ENCODE data around the gene FGF12.

Gene FGF12

DNA sequence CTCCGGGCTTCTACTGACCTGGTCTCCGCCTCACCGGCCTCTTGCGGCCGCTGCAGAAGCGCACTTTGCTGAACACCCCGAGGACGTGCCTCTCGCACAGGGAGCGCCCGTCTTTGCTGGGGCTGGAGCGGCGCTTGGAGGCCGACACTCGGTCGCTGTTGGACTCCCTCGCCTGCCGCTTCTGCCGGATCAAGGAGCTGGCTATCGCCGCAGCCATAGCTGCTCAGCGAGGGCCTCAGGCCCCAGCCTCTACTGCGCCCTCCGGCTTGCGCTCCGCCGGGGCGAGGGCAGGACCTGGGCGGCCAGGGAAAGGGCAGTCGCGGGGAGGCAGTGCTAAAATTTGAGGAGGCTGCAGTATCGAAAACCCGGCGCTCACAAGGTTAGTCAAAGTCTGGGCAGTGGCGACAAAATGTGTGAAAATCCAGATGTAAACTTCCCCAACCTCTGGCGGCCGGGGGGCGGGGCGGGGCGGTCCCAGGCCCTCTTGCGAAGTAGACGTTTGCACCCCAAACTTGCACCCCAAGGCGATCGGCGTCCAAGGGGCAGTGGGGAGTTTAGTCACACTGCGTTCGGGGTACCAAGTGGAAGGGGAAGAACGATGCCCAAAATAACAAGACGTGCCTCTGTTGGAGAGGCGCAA, 319.2 kb downstream of the FGF12 start:
- no peak for DNase-seq (ENCODE audit: extremely low read depth, low read depth)
- no peak overlapping the region for H3K4me3 ChIP-seq (replicated peaks; ENCODE audit: low read depth, low read length)

DNA sequence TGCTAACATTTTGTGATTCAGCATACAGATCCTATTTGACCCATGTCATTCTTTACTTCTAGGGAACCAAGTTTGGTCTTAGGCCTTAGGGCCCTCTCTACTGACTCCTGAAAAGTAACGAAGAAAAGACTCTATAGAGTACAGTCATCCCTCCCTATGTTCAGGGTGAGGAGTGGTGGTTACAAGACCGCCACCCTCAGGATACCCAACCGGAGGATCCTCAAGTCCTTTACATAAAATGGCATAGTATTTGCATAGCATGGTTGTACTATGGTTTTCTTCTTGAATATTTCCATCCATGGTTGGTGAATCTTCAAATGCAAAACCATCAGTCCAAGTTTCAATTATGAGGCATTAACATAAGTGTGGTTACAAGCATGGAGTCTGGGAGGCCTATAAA, 327.6 kb downstream of the FGF12 start:
- no peak overlapping the region for H3K4me3 ChIP-seq (replicated peaks; ENCODE audit: low read depth, low read length)
- no peak for DNase-seq (ENCODE audit: extremely low read depth, low read depth)
- TF ChIP-seq, protein P1, sequence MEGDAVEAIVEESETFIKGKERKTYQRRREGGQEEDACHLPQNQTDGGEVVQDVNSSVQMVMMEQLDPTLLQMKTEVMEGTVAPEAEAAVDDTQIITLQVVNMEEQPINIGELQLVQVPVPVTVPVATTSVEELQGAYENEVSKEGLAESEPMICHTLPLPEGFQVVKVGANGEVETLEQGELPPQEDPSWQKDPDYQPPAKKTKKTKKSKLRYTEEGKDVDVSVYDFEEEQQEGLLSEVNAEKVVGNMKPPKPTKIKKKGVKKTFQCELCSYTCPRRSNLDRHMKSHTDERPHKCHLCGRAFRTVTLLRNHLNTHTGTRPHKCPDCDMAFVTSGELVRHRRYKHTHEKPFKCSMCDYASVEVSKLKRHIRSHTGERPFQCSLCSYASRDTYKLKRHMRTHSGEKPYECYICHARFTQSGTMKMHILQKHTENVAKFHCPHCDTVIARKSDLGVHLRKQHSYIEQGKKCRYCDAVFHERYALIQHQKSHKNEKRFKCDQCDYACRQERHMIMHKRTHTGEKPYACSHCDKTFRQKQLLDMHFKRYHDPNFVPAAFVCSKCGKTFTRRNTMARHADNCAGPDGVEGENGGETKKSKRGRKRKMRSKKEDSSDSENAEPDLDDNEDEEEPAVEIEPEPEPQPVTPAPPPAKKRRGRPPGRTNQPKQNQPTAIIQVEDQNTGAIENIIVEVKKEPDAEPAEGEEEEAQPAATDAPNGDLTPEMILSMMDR (IDR thresholded peaks at IDR 0.05; ENCODE audit: low read depth, low read length, missing control alignments): no peak

More for the DNA sequence above, 319.2 kb downstream of the FGF12 start:
- TF ChIP-seq, protein P1 (IDR thresholded peaks at IDR 0.05; ENCODE audit: low read depth, low read length, missing control alignments): no peak

DNA sequence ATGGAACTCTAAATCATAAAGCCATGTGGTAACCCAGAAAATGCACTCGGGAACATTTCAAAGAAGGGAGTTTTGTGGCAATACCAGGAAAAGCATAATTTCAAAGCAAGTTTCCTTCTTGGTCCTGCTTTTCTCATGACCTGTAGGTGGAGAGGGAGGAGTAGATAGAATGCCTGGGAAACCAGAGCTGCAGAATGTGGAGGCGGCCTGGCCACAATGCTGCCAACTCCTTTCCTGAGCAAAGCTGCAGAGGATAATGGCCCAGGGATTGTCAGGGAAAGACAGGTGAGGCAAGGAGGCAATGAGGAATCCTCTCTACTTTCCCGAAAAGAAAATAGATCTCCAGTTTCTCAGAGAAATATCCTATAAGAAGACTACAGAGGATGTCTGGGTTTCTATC, 330.3 kb downstream of the FGF12 start:
- H3K4me3 ChIP-seq (replicated peaks; ENCODE audit: low read depth, low read length): no peak overlapping the region
- DNase-seq (ENCODE audit: extremely low read depth, low read depth): no peak
- TF ChIP-seq, protein P1 (IDR thresholded peaks at IDR 0.05; ENCODE audit: low read depth, low read length, missing control alignments): no peak

DNA sequence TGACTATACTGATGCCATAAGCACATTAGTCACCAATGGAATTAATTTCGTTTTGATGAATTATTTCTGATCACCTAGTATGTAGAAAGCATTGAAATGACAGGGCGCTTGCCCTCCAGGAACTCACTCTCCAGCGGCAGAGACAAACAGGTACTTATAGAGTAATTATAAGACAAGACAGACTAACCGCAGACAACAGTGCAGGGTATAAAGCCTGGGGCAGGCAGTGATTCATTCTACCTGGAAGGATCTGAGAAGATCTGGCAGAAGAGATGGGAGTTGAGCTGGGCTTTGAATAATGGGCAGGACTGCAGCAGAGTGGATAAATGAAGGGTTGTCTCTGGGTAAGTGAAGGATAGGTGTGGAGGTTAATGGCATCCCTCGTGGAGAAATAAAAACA, 331.8 kb downstream of the FGF12 start:
- TF ChIP-seq, protein P1 (IDR thresholded peaks at IDR 0.05; ENCODE audit: low read depth, low read length, missing control alignments): no peak
- H3K4me3 ChIP-seq (replicated peaks; ENCODE audit: low read depth, low read length): no peak overlapping the region
- DNase-seq (ENCODE audit: extremely low read depth, low read depth): no peak

DNA sequence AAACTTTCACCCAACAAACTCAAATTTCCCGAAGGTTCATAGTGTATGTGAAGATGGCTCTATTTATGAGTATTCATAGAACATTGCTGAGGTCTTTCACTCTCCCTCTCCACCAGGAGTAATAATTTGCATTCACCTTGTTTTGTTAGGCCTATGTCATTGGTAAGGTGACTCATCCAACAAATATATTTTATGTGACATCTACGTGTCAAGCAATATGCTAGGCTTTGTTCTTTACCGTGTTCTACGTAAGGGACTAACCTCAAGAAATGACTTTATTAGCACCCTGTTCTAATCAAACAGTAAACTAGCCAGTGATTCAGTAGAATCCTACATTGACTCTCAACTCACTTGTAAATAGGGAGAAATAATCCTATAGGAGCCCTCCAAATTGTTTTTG, 334.4 kb downstream of the FGF12 start:
- no peak for DNase-seq (ENCODE audit: extremely low read depth, low read depth)
- TF ChIP-seq, protein P1 (IDR thresholded peaks at IDR 0.05; ENCODE audit: low read depth, low read length, missing control alignments): no peak
- H3K4me3 ChIP-seq (replicated peaks; ENCODE audit: low read depth, low read length): no peak overlapping the region

DNA sequence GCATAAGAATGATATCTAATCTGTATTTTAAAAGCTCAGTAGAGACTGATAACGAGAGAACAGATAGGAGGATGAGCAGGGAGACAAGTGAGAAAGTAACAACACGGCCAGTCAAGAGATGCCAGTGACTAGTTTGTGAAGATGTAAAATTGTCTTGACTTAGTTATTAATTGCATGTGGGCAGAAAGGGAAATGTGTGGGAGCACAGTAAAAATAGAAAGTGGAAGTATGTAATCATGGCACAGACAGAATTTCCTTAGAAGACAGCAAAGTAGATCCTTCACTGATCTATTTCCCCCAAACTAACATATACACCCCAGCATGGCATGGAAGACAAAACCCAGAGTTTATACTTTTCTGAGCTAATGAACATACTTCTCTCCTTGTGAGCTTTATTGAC, 344.5 kb downstream of the FGF12 start:
- no peak for DNase-seq (ENCODE audit: extremely low read depth, low read depth)
- no peak overlapping the region for H3K4me3 ChIP-seq (replicated peaks; ENCODE audit: low read depth, low read length)
- TF ChIP-seq, protein P1 (IDR thresholded peaks at IDR 0.05; ENCODE audit: low read depth, low read length, missing control alignments): no peak

DNA sequence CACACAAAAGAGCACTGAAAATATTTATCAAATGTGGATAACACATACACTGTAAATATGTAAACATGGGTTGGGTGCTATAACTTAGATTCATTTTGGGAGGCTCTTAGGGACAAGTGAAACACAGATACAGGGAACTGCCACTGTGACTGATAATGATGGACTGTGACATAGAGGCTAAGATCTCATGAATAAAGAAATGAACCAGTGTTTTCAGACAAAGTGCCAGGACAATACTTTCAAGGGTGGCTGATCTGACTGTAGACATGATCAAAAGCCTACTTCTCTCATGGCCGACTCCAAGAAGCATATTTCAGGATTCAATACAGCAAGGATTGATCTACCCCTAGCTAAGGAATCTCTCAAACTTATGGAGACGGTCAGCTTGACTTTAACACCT, 353.8 kb downstream of the FGF12 start:
- H3K4me3 ChIP-seq (replicated peaks; ENCODE audit: low read depth, low read length): no peak overlapping the region
- no peak for DNase-seq (ENCODE audit: extremely low read depth, low read depth)
- TF ChIP-seq, protein P1 (IDR thresholded peaks at IDR 0.05; ENCODE audit: low read depth, low read length, missing control alignments): no peak
